ENCODE data around the gene PHRF1.

Gene PHRF1

DNA sequence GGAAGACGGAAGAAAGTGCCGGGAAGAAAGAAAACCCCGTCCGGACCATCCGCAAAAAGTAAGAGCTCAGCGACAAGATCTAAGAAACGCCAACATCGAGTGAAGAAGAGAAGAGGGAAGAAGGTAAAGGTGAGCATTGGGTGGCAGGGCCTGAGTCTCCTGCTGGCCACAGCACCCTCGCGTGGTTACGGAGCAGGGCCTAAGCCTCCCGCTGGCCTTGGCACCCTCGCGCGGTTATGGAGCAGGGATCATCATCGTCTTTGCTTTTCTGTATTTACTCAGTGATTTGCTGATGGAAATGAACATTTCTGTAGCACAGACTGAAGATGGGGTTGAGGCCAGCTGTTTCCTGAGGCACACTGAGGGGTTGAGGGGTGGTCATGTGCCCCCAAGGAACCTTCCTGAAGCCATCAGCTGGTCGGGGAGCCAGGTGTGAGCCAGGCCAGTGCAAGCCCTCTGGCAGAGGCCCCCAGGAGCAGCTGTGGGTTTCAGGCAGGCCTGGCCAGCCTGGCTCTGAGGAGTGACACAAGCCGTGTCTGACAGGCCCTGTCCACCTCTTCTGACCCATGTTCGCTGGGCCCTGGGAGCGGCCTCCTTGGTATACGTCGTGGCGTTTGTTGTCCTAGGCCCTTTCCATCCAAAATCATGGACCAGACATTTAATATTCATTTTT is 25.4 kb downstream of the PHRF1 start:
- DNase-seq (ENCODE audit: low read depth, low spot score), result no peak

GRCh38 chr11:603154-603553 is 26.9 kb downstream of the PHRF1 start:
- no peak for DNase-seq (ENCODE audit: low read depth, low spot score)

GRCh38 chr11:605286-606129 is 29.2 kb downstream of the PHRF1 start:
- DNase-seq (ENCODE audit: low read depth, low spot score), result no peak

- DNase-seq (ENCODE audit: low read depth, low spot score), result no peak
These were observed 30.0 kb downstream of the PHRF1 start for GRCh38 chr11:606245-606644.

- DNase-seq (ENCODE audit: low read depth, low spot score), result no peak
These were observed 30.9 kb downstream of the PHRF1 start for GRCh38 chr11:607020-607780.

- no peak for DNase-seq (ENCODE audit: low read depth, low spot score)
These were observed 31.8 kb downstream of the PHRF1 start for GRCh38 chr11:607971-608659.

GRCh38 chr11:608791-609251 is 32.6 kb downstream of the PHRF1 start:
- DNase-seq (ENCODE audit: low read depth, low spot score), result no peak

DNA sequence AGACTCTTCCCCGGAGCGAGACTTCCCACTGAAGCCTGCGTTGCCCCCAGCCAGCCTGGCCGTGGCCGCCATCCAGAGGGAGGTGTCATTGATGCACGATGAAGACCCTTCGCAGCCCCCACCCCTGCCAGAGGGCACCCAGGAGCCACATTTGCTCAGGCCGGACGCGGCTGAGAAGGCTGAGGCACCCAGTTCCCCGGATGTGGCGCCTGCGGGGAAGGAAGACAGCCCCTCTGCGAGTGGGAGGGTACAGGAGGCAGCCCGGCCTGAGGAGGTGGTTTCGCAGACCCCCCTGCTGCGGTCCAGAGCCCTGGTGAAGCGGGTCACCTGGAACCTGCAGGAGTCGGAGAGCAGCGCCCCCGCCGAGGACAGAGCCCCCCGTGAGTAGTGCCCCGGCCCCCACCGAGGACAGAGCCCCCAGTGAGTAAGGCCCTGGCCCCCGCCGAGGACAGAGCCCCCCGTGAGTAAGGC is 33.1 kb downstream of the PHRF1 start:
- DNase-seq (ENCODE audit: low read depth, low spot score), result no peak

DNA sequence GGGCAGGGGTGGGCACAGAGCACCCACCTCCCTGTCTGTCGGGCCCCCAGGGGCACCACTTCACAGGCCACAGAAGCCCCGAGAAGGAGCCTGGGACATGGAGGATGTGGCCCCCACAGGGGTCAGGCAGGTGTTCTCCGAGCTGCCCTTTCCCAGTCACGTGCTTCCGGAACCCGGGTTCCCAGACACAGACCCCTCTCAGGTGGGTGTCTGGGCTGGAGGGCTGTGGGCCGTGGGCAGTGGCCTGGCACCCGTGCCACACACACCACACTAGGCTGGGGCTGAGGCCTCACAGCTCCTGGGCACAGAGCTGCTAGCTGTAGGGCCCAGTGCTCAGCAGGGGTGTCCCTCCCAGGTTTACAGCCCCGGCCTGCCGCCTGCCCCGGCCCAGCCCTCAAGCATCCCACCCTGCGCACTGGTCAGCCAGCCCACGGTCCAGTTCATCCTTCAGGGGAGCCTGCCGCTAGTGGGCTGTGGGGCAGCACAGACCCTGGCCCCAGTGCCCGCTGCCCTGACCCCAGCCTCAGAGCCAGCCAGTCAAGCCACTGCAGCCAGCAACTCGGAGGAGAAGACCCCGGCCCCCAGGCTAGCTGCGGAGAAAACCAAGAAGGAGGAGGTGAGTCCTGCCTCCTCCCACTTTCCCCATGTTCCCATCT is 34.0 kb downstream of the PHRF1 start:
- DNase-seq (ENCODE audit: low read depth, low spot score), result no peak

- DNase-seq (ENCODE audit: low read depth, low spot score), result no peak
These were observed 35.0 kb downstream of the PHRF1 start for GRCh38 chr11:611001-611996.

DNA sequence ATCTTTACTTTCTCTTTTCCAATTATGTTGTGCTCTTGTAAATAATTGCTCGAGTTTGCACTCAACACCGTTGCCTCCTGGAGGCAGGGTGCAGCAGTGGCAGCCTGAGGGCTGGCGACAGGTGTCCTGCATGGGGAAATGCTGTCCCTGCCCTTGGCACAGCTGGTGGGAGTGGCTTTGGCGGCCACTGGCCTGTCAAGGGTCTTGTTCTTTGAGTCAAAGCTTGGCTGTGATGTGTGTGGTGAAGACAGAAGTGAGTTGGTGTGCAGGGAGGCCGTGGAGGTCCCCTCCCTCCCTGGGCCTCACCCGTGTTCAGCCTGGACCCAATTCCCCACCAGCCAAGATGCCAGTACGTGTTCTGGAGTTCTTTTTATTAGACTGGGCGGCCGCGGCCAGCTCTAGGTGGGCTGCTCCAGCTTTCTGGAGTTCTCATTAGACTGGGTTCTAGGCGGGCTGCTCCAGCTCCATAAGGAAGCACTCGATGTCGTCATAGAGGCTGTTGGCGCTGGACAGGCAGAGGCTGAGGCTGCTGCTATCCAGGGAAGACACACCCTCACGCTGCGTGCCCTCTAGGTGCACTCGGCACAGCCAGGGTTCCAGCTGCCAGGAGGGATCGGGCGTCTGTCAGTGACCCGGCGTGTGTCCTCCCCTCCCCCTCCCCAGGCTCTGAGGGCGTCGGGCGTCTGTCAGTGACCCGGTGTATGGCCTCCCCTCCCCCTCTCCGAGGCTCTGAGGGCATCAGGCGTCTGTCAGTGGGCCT is 36.1 kb downstream of the PHRF1 start:
- no peak for DNase-seq (ENCODE audit: low read depth, low spot score)

GRCh38 chr11:612961-613300 is 36.7 kb downstream of the PHRF1 start:
- DNase-seq (ENCODE audit: low read depth, low spot score), result no peak

GRCh38 chr11:613369-613968 is 37.2 kb downstream of the PHRF1 start:
- peak; percentile 65 for DNase-seq (ENCODE audit: low read depth, low spot score)

- no peak for DNase-seq (ENCODE audit: low read depth, low spot score)
These were observed 37.9 kb downstream of the PHRF1 start for GRCh38 chr11:614021-614622.

GRCh38 chr11:614623-615503 is 38.6 kb downstream of the PHRF1 start:
- DNase-seq (ENCODE audit: low read depth, low spot score), result no peak

- peak; percentile 41 for DNase-seq (ENCODE audit: low read depth, low spot score)
These were observed 39.4 kb downstream of the PHRF1 start, which contains the start of gene IRF7 for GRCh38 chr11:615504-616319. IRF7 (minus strand) TSS chr11:615950; CDS start chr11:615364, 586 bp downstream.
